Left kidney (tissue), 2 donors: ENCODE results near the gene DEPDC7. TPM values are rescaled to one million over a fixed set of nuclear protein-coding genes. Genes with fewer than 3 reads are reported as not detected.
"Not testable (repeated sequence)": the region's sequence is repeated elsewhere in the genome, so short reads cannot be mapped to it uniquely, and the experiment has no call there.

Experiments
- DNase-seq: peaks from one replicate; pipeline ENCODE4 v3.0.0-alpha.2; 2013
- polyA plus RNA-seq: library from polyadenylated mRNA; unstranded; fragments of 120-200 nt; gene quantifications from one replicate; pipeline ENCODE4 v1.2.1, GENCODE V29; 2013; ENCODE audit not compliant: insufficient read length

The DEPDC7 gene
- polyA plus RNA-seq, 1 donor: 8.6 TPM

DNA sequence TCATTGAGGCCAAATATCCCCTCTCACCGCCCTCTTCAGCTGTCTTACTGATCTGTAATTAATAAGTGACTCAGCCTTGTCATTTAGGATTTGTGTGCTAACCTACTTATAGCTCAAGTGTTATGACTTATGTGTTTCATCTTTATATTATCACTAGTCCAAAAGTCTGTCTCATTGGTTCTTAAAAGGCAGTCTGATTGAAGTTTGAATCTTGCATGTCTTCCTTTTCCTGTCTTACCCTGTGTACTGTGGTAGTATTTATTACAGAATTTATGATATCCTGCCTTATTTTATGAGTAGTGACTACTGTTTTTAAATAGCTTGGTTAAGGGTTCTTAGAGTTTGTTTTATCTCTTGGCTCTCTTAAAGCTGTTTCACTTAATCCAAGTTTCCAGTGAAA, 6.3 kb downstream of the DEPDC7 start:
- no peak for DNase-seq

DNA sequence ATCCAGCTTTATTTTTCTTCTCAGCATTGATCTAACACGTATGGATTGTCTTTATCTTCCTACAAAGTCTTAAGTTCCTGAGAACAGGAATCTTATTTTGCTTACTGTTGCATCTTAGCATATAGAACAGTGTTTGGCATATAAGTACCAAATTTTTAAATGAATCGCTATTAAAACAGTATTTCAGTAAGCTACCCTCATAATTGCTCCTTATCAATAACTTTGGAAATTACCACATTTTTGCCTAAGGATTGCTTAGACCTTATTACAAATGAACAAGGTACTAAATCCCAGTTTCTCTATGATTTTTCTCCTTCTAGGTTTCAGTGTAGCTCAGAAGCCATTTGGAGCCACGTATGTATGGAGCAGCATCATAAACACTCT, 9.7 kb downstream of the DEPDC7 start:
- no peak for DNase-seq

DNA sequence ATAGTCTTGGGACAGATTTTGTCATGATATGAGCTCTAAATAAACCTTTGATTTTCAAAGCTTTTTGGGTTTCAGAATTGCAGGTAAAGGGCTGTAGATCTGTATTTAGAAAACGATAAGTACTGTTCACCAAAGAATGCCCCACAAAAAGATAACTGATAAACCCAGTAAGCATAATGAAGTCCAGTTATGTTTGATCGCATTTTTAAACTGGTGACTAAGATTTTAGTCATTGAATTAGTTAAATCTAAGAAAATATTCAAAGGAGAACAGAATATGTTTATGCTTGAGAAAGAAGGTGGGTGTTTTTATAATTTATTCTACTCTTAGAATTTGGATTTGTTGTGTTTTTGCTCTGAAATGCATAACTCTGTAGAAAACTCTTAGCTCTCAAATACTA, 11.6 kb downstream of the DEPDC7 start:
- no peak for DNase-seq

DNA sequence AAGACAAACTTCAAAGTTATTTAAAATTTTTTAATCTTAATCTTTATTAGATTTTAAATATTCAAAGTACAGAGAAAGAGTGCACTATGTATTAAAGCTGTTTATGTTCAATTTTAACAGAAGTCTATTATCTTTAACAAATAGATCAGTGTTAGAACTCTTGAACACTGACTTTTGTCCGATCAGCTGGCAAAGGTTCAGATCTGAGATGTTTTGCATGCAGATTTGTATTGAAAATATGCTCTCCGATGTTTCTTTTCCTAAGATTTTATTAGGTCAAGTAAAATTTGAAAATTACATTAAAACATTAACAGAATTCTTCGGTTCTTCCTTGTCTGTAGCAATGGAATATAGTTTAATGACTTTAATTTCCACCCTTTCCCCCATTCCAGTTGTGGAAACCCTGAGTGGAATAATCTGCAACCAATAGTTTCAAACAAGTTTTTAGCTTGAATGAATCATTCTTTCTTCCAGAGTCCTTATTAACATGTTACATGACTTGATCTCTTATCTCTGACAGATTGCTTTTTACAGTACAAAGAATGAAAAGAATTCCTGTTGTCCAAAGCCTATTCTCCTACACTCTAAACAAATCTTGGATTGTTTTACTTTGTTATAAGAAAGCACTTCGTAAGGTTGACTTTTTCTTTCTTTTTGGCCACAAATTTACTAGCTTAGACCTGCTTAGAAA, 12.3 kb downstream of the DEPDC7 start:
- no peak for DNase-seq

DNA sequence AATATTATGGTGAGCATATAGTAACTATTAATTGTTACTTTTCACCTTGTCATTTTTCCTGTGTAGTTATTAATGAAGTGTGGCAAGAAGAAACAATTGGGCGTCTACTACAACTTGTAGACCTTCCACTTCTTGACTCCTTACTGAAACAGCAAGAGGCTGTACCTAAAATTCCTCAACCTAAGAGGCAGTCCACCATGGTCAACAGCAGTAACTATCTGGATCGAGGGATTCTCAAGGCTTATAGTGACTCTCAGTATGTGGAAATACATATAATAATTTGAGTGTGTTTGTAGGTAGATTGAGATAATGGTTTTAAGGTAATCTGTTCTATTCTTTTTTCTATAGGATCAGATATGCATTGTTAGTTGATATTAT, 12.8 kb downstream of the DEPDC7 start:
- no peak for DNase-seq

DNA sequence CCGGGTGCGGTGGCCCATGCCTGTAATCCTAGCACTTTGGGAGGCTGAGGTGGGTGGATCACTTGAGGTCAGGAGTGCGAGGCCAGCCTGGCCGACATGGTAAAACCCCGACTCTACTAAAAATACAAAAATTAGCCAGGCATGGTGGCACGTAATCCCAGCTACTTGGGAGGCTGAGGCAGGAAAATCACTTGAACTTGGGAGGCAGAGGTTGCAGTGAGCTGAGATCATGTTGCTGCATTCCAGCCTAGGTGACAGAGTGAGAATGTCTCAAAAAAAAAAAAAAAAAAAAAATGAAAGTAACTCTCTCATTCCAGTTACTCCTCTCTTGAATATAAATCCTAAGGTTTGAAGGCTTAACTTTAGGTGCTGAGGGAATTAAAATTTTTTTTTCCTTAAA, 13.5 kb downstream of the DEPDC7 start:
- not testable (repeated sequence) for DNase-seq

DNA sequence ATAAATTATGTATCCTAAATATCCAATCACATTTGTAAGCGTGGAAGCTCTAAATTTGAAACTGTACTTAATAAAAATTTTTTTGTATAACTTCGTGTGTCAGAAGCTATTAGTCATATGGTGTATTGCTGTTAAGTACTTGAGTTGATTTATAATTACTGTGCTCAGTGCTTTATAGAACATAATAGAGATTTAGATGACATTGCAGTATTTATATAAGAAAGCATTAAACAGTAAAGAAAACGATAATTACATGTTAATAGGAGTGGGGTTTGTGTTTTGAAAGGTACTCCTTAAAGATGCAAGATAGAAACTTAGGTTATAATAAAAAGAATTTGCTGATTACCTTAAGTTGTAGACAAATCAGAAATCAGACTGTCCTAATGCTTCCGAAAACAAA, 17.8 kb downstream of the DEPDC7 start:
- no peak for DNase-seq

DNA sequence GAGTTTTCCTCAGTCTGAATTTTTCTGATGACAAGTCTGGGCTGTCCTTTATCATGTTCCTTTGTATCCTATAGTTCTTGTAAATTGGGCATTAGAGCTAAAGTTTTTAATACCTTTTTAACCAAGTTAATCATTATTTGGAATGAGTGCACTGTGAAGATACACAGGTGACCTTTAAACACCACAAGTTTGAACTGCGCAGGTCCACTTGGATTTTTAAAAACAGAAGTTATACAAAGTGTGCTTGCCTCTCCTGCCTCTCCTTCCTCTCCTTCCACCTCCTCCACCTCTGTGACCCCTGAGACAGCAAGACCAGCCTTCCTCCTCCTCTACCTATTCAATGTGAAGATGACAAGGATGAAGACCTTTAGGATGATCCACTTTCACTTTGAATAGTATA, 19.3 kb downstream of the DEPDC7 start:
- DNase-seq: no peak

DNA sequence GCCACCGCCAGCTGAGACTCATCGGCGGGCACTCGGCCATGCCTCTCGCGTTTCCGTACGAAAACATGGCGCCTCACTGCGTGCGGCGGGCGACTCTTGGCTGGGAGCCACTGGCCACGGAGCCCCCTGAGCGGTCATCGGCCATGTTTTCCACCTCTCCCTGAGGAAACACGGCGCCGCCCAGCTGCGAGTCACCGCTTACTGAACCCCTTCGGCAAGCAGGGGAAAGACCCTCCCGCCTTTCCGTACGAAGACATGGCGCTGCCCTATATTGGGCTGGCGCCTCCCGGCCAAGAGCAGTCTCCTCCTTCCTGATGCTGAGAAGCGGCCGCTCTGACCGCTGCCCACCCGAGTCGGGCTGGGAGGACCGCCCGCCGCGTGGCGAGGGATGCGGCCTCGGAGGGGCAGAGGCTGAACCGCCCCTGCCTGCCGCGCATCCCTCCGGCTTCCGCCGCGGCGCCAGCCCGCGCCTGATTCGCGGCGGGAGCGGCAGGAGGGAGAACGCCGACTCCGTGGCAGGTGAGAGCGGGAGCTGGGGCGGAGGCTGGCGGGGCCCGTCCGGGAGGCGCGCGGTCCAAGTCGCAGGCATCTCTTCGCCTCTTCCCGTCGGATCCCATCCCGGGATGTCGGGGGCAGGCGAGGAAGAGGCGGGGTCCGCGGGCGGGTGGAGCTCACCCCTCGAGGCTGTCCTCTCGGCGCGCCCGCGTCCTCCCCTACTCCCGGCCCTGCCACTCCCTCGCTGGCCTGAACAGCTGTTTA, 23.8 kb downstream of the DEPDC7 start, which contains the start of gene TCP11L1:
Gene TCP11L1, plus strand, starts transcription at position 299 of the 759 bp plus-strand sequence. CDS start 4,202 bp downstream, outside the sequence.
- peak; percentile 92 for DNase-seq

DNA sequence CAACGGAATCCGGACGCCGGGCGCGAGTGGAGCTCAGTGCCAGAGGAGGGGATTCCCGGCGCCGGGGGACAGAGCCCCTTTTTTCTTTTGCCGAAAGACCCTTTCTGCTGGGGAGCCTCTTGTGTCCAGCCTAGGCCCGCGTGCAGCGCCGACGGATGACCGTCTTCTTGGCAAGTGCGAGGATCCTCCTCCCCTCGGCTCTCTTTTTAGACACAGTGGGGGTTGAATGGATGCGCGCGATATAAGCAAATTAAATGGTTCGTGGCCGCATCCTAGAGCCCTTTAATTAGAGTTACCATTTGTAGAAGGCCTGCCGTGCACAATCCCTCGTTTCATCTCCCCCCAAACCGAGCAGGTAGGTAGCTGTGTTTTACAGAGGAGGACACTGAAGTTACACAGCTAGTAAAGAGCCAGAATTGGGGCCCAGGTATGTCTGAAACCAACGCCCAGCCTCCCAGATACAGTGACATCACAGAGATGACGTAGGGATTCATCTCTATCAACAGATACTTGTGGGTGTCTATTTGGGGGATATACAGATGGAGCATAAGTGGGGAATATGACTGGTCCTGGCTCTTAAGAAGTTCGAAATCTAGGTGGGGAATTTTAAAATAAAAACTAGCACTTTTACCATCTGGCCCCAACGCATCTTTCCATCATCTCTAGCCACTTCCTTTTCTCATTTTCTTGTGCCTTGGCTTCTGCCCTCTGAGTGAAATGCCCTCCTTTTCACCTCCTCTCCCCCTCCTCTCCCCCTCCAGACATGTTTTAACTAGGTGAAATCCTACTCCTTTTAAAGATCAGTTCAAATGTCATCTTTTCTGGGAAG, 24.6 kb downstream of the DEPDC7 start:
- DNase-seq: no peak

DNA sequence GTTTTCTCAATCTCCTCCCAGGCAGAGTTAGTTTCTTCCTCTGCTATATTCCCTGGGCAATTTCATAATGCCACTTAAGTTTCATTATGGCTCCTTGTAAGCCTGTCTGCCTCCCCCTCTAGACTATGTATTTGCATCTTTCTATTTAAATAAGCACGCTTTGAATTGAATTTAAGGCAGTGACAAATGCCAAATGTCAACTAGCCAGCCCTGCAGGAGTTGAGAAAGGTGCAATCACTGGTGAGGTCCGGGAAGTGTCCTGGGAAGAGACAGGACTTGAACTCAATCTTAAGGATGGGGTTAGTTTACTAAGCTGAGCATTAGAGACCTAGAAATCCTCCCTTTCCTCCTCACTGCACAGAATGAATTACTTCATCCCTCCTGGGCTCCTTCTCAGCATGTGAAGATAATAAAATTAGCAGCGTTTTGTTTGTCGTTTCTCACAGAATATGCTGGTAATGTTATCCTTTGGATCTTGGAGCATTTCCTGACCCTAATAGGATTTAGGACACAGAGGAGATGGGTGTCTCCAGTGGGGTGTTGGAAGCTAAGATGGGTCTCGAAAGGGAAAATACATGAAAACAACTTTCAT, 25.3 kb downstream of the DEPDC7 start:
- DNase-seq: no peak

DNA sequence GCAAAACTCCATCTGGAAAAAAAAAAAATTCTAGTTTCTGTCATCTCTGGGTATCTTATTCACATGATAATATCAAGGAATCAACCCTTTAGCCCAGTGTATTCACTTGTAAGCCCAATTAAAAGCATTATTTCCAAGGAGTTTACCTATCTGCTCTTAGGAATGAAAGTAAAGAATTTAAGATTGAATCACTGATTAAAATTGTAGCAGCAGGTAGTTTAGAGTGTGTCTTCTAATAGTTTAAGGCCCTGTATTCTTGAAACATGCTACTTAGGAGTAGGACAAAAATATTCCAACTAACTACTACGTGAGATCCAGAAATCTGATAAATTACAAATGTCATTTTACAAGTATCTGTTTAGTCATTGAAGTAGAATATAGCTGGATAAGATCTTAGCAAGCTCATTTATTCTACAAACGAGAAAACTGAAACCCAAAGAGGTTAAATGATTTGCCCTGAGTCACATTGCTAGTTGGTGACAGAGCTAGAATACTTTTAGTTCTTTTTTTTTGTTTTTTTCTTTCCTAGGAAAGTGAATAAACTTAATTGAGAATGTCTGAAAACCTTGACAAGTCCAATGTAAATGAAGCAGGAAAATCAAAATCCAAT, 27.6 kb downstream of the DEPDC7 start:
- DNase-seq: no peak

DNA sequence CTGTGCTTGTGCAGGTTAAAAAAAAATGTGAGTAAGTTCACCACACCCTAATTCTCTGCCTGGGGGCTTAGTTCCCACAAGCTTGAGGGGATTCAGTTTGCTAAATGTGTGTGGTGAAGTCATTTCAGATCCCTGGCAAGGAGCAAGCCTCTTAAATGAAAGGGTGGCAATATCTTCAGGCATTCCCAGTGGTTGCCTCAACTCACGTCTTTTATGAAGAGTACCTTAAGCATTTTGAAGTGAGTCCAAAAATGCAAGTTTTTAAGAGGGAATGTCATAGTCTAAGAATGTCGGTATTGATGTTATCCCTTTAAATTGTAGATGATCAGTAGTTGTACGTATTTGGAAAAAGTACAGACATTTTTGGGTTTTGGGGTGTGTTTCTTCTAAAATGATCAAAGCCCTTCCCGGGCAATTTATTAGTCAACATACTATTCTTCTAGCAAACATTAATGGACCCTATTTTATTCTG, 28.6 kb downstream of the DEPDC7 start:
- no peak for DNase-seq

DNA sequence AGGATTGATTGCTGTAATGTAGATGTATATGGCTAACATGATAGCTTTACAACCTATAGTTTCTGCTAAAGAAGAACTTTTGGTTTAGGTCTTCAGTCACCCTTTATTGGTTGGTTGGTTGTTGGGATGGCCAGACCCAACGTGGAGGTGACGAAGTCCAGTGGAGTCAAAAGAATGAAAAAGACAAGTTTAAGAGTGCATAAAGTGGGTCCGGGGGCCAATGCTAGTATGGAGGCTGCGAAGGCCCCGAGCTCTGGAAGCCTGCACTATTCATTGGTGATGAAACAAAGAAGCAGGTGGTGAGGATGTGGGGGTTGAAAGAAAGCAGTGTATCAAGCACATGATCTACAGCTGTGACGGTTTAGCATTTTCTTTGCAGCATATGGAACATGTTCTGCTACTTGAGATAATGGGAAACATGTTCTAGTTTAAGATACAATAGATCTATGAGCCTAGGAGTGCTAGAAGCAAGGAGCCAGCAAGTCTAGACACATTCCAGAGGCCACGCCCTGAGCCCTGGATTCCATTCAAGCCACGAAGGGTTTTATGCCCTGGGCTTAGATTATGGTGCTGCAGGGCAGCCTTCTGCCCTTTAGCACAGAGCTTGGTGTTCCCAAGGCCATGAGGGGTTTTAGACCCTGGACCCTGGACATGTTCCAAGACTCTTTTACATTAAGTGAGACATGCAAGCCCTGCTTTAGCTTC, 30.0 kb downstream of the DEPDC7 start:
- no peak for DNase-seq

DNA sequence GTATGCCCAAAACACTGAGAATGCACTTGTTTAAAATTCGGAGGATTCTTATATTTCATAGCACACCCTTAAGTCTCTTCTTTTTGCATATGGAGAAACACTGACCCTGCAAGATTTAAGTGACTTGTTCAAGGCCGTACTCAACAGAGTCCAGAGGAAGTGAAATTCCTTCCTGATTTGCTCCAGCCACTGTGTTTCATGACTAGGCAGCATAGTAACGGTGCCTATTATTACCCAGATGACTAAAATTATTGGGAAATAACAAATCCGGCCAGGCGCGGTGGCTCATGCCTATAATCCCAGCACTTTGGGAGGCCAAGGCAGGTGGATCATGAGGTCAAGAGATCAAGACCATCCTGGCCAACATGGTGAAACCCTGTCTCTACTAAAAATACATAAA, 33.0 kb downstream of the DEPDC7 start:
- DNase-seq: not testable (repeated sequence)

DNA sequence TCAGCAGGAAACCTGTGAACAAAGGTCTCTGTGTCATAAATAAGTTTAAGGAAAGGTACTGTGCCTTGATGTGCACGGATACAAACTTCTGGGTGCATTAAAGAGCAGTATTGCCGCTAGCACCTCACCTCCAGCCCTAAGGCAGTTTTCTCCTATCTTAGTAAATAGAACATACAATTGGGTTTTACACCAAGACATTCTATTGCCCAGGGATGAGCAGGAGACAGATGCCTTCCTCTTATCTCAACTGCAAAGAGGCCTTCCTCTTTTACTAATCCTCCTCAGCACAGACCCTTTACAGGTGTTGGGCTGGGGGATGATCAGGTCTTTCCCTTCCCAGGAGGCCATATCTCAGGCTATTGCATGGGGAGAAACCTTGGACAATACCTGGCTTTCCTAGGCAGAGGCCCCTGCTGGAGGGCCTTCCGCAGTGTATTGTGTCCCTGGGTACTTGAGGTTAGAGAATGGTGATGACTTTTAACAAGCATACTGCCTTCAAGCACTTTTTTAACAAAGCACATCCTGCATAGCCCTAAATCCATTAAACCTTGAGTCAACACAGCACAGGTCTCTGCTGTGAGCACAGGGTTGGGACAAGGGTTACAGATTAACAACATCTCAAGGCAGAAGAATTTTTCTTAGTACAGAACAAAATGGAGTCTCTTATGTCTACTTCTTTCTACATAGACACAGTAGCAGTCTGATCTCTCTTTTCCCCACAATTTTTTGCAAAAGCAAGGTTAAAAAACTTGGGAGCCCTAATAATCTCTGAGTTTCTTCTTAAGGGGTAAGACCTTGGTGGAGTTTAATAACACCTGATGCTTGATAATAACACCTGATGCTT, 34.1 kb downstream of the DEPDC7 start:
- not testable (repeated sequence) for DNase-seq

DNA sequence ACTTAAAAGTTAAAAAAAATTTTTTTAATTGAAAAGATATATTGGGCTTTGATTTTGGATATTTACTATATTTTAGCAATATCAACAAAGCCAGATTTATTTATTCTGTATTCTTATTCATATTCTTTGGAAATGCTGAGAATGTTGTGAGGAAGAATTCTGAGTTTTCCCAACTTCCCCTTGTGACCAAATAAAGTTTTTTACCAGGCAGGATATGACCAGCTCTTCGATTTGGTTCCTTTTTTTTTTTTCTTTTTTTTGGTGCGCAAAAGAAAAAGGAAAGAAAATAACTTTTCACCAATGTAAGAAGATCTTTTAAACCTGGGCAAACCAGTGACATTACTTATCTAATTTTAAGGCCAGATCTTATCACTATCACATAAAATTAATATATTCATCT, 36.6 kb downstream of the DEPDC7 start:
- DNase-seq: no peak

DNA sequence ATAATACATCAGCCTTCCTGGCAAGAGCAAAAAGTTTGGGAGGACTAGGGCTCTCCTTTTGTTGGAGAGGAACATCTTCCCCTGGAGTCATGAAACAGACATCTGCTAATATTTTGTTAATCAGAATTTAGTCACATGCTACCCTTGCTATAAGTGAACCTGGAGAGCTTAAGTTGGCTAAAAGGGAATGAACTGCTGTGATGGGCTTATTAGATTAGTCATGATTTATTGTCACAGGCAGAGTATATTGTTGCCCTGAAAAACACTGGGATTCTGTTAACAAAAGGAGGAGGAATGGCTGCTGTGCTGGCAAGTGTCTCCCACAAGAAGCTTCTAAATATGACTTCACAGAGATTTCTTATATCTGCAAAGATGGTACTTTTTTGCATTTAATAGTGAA, 39.7 kb downstream of the DEPDC7 start:
- DNase-seq: no peak

DNA sequence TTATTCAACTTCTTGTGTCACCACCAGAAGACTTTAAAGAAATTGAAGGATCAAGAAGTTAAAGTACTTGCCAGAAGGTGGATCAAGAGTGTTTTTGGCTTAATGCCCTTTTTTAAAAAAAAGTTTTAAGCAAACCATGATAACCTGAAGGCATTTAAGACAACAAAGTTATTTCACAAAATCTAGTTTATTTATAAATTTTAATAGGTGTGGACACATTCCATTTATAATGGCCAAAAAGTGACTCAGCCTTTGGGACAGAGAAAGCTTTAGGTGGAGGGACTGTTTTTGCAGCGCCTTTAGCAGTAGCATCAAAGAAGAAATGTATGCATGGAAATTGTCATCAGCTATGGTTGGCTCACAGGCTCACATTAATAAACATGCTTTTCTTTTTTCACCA, 41.6 kb downstream of the DEPDC7 start:
- DNase-seq: no peak

DNA sequence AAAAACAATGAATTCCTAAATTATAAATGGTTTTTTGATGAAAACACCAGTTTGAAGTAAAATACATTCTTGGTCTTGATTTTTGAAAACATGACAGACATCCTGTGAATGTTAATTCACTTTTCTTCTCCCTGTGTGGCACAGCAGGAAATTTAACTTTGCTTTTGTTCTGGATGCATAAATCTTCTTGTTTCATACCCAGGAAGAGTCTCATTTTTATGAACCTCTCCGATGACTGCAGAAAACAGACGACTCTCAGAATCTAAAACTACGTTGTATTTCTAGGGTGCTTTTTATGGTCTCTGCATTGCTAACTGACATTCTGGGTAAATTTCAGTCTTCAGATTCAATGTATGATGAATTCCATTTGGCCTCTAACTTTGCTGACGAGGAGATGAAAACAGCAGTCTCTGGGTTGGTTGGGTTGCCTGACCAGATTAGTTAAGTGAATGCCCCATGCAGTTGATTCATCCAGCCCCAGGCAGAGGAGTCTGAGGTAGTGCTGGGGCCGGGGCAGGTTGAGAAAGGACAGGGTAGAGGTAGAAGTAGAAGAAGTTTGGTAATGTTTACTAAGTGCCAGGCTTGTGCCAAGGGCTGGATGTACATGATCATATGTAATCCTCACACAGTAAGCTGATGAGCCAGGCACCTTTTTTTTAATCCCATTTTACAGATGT, 43.8 kb downstream of the DEPDC7 start:
- no peak for DNase-seq
